ENCODE data around the gene MKRN3.

MKRN3 gene

GRCh38 chr15:23548071-23548470 is 17.4 kb upstream of the MKRN3 start:
- Histone ChIP-seq H3K4me3 (ENCODE audit: low read length in 2 of 2) (no peak overlapping the region), H3K9ac (ENCODE audit: low read depth in 1 of 2, low read length in 2 of 2) (no peak overlapping the region), H3K36me3 (ENCODE audit: control insufficient read depth in 2 of 2, insufficient read depth in 2 of 2, low read length in 2 of 2) (no peaks in the 10 kb centered on the region), H3K27me3 (ENCODE audit: control insufficient read depth in 2 of 2, insufficient read depth in 2 of 2, low read length in 2 of 2) (no peaks in the 10 kb centered on the region), H3K9me3 (ENCODE audit: control insufficient read depth in 2 of 2, low read length in 2 of 2) (no peaks in the 10 kb centered on the region), H3K4me1 (ENCODE audit: control insufficient read depth in 2 of 2, insufficient read depth in 2 of 2, low read length in 2 of 2) (no peaks in the 10 kb centered on the region), H3K27ac (ENCODE audit: low read depth in 2 of 2, low read length in 2 of 2) (no peak overlapping the region)

DNA sequence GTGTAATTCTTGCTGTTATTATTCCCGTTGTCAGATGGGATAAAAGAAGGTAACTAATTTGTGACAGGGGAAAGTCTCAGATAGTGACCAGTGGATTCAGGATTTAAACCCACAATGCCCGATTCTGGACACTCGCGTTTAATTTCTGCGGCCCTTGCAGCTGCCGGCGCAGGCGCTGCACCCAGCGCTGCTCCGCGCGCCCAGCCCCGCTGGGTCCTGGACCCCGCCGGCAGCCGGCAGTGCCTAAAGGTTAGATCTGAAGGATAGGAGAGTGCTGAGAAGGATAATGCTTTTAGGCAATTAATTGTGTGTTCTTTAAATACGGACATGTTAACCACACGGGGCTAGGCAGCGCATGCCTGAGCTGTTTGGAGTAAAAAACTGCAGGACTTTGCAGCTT is 3.6 kb upstream of the MKRN3 start:
- Histone ChIP-seq H3K27me3 (ENCODE audit: control insufficient read depth in 2 of 2, insufficient read depth in 2 of 2, low read length in 2 of 2) (no peaks in the 10 kb centered on the region), H3K27ac (ENCODE audit: low read depth in 2 of 2, low read length in 2 of 2) (no peak overlapping the region), H3K4me3 (ENCODE audit: low read length in 2 of 2) (no peak overlapping the region), H3K9ac (ENCODE audit: low read depth in 1 of 2, low read length in 2 of 2) (no peak overlapping the region), H3K4me1 (ENCODE audit: control insufficient read depth in 2 of 2, insufficient read depth in 2 of 2, low read length in 2 of 2) (no peaks in the 10 kb centered on the region), H3K9me3 (ENCODE audit: control insufficient read depth in 2 of 2, low read length in 2 of 2) (no peaks in the 10 kb centered on the region), H3K36me3 (ENCODE audit: control insufficient read depth in 2 of 2, insufficient read depth in 2 of 2, low read length in 2 of 2) (no peaks in the 10 kb centered on the region)

DNA sequence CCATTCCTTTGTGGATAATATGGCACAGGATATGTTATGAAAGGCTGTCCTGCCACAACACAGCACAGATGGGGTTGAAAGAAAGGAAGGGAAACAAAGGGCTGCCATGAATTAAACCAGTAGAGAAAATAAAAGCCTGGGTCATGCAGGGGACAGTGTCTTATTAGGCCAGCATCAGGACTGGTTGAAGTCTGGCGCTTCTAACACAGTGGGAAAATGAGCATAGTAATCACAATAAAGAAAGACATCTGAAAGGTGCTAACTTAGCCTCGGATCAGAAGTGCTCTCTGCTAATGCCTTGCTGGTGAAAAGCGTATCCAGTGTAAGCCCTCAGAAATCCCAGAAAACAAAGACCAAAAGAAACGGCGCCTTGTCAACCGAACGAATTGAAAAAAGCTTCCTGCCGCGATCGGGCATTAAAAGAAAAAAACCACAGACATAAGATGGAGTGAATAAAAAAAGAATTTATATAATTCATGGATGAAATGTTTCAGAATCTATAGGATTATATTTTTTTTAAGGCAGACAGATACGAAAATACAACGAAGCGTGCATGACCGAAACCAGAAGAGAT is 566 bp upstream of the MKRN3 start:
- Histone ChIP-seq H3K9ac (ENCODE audit: low read depth in 1 of 2, low read length in 2 of 2) (peak overlapping the region in 1 of 2 donors; percentile 17), H3K27ac (ENCODE audit: low read depth in 2 of 2, low read length in 2 of 2) (no peak overlapping the region), H3K4me3 (ENCODE audit: low read length in 2 of 2) (peak overlapping the region in 1 of 2 donors; percentile 63)

DNA sequence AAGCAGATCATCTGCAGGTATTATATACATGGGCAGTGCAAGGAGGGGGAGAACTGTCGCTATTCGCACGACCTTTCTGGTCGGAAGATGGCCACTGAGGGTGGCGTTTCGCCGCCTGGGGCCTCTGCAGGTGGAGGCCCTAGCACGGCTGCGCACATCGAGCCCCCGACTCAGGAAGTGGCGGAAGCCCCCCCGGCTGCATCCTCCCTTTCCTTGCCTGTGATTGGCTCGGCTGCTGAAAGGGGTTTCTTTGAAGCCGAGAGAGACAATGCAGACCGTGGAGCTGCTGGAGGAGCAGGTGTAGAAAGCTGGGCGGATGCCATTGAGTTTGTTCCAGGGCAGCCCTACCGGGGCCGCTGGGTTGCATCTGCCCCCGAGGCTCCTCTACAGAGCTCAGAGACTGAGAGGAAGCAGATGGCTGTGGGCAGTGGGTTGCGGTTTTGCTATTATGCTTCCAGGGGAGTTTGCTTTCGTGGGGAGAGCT is 639 bp downstream of the MKRN3 start:
- peak overlapping the region; percentile 10 to 56 for H3K4me3 ChIP-seq (ENCODE audit: low read length in 2 of 2)
- peak overlapping the region in 1 of 2 donors; percentile 38 for H3K27ac ChIP-seq (ENCODE audit: low read depth in 2 of 2, low read length in 2 of 2)
- no peaks in the 10 kb centered on the region for H3K27me3 ChIP-seq (ENCODE audit: control insufficient read depth in 2 of 2, insufficient read depth in 2 of 2, low read length in 2 of 2)
- no peaks in the 10 kb centered on the region for H3K9me3 ChIP-seq (ENCODE audit: control insufficient read depth in 2 of 2, low read length in 2 of 2)
- no peaks in the 10 kb centered on the region for H3K36me3 ChIP-seq (ENCODE audit: control insufficient read depth in 2 of 2, insufficient read depth in 2 of 2, low read length in 2 of 2)
- H3K9ac ChIP-seq (ENCODE audit: low read depth in 1 of 2, low read length in 2 of 2) = no peak overlapping the region
- H3K4me1 ChIP-seq (ENCODE audit: control insufficient read depth in 2 of 2, insufficient read depth in 2 of 2, low read length in 2 of 2) = no peaks in the 10 kb centered on the region

More for the DNA sequence above, 566 bp upstream of the MKRN3 start:
- Histone ChIP-seq H3K4me1 (ENCODE audit: control insufficient read depth in 2 of 2, insufficient read depth in 2 of 2, low read length in 2 of 2) (no peaks in the 10 kb centered on the region), H3K36me3 (ENCODE audit: control insufficient read depth in 2 of 2, insufficient read depth in 2 of 2, low read length in 2 of 2) (no peaks in the 10 kb centered on the region), H3K27me3 (ENCODE audit: control insufficient read depth in 2 of 2, insufficient read depth in 2 of 2, low read length in 2 of 2) (no peaks in the 10 kb centered on the region), H3K9me3 (ENCODE audit: control insufficient read depth in 2 of 2, low read length in 2 of 2) (no peaks in the 10 kb centered on the region)

- Histone ChIP-seq H3K4me3 (ENCODE audit: low read length in 2 of 2) (peak overlapping the region in 1 of 2 donors; percentile 56), H3K4me1 (ENCODE audit: control insufficient read depth in 2 of 2, insufficient read depth in 2 of 2, low read length in 2 of 2) (no peaks in the 10 kb centered on the region), H3K27me3 (ENCODE audit: control insufficient read depth in 2 of 2, insufficient read depth in 2 of 2, low read length in 2 of 2) (no peaks in the 10 kb centered on the region), H3K9me3 (ENCODE audit: control insufficient read depth in 2 of 2, low read length in 2 of 2) (no peaks in the 10 kb centered on the region), H3K9ac (ENCODE audit: low read depth in 1 of 2, low read length in 2 of 2) (no peak overlapping the region), H3K27ac (ENCODE audit: low read depth in 2 of 2, low read length in 2 of 2) (no peak overlapping the region), H3K36me3 (ENCODE audit: control insufficient read depth in 2 of 2, insufficient read depth in 2 of 2, low read length in 2 of 2) (no peaks in the 10 kb centered on the region)
Observed at GRCh38 chr15:23566651-23567050, 1.2 kb downstream of the MKRN3 start.

DNA sequence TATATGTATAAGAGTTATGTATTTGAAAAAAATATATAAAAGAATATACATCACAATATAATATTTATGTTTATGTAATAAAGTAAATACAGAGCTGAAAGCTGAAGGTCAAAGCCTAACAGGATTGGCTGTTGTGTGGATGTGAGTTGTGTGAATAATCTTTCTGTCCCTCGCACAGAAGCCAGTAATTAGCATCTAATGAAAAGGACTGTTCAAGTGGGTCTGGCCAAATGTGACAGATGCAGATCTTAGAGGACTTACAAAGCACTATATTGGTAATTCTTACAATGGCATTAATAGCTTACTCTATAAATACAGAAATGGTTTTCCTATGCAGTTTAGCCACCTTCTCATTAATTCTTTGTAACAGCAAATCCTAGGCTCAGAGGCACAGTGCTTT is 2.4 kb downstream of the MKRN3 start:
- Histone ChIP-seq H3K9me3 (ENCODE audit: control insufficient read depth in 2 of 2, low read length in 2 of 2) (no peaks in the 10 kb centered on the region), H3K4me1 (ENCODE audit: control insufficient read depth in 2 of 2, insufficient read depth in 2 of 2, low read length in 2 of 2) (no peaks in the 10 kb centered on the region), H3K4me3 (ENCODE audit: low read length in 2 of 2) (no peak overlapping the region), H3K27me3 (ENCODE audit: control insufficient read depth in 2 of 2, insufficient read depth in 2 of 2, low read length in 2 of 2) (no peaks in the 10 kb centered on the region), H3K36me3 (ENCODE audit: control insufficient read depth in 2 of 2, insufficient read depth in 2 of 2, low read length in 2 of 2) (no peaks in the 10 kb centered on the region), H3K9ac (ENCODE audit: low read depth in 1 of 2, low read length in 2 of 2) (no peak overlapping the region), H3K27ac (ENCODE audit: low read depth in 2 of 2, low read length in 2 of 2) (no peak overlapping the region)

GRCh38 chr15:23569151-23569925 is 3.9 kb downstream of the MKRN3 start:
- Histone ChIP-seq H3K9me3 (ENCODE audit: control insufficient read depth in 2 of 2, low read length in 2 of 2) (no peaks in the 10 kb centered on the region), H3K9ac (ENCODE audit: low read depth in 1 of 2, low read length in 2 of 2) (no peak overlapping the region), H3K36me3 (ENCODE audit: control insufficient read depth in 2 of 2, insufficient read depth in 2 of 2, low read length in 2 of 2) (no peaks in the 10 kb centered on the region), H3K27ac (ENCODE audit: low read depth in 2 of 2, low read length in 2 of 2) (no peak overlapping the region), H3K27me3 (ENCODE audit: control insufficient read depth in 2 of 2, insufficient read depth in 2 of 2, low read length in 2 of 2) (no peaks in the 10 kb centered on the region), H3K4me3 (ENCODE audit: low read length in 2 of 2) (no peak overlapping the region), H3K4me1 (ENCODE audit: control insufficient read depth in 2 of 2, insufficient read depth in 2 of 2, low read length in 2 of 2) (no peaks in the 10 kb centered on the region)

DNA sequence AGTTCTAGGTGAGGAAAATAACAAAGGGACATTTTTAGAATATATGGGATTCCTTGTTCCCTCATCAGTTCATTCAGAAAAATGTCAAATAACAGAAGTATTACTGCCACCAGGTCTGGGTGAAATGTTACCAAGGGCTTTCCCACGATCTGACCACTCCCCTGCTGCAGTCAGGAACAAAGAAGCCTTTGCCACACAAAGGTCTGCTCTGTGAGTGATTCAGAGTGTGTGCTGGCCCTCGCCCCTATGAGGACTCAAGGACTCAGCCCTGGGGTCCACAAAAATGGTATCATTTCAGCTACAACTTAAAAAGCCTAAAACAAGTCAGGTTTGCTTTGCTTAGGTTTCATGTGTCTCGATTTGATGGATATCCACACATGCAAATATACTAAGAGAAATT is 5.0 kb downstream of the MKRN3 start:
- H3K4me1 ChIP-seq (ENCODE audit: control insufficient read depth in 2 of 2, insufficient read depth in 2 of 2, low read length in 2 of 2) = no peaks in the 10 kb centered on the region
- no peaks in the 10 kb centered on the region for H3K36me3 ChIP-seq (ENCODE audit: control insufficient read depth in 2 of 2, insufficient read depth in 2 of 2, low read length in 2 of 2)
- H3K27ac ChIP-seq (ENCODE audit: low read depth in 2 of 2, low read length in 2 of 2) = no peak overlapping the region
- H3K27me3 ChIP-seq (ENCODE audit: control insufficient read depth in 2 of 2, insufficient read depth in 2 of 2, low read length in 2 of 2) = no peaks in the 10 kb centered on the region
- no peak overlapping the region for H3K9ac ChIP-seq (ENCODE audit: low read depth in 1 of 2, low read length in 2 of 2)
- H3K4me3 ChIP-seq (ENCODE audit: low read length in 2 of 2) = no peak overlapping the region
- no peaks in the 10 kb centered on the region for H3K9me3 ChIP-seq (ENCODE audit: control insufficient read depth in 2 of 2, low read length in 2 of 2)

DNA sequence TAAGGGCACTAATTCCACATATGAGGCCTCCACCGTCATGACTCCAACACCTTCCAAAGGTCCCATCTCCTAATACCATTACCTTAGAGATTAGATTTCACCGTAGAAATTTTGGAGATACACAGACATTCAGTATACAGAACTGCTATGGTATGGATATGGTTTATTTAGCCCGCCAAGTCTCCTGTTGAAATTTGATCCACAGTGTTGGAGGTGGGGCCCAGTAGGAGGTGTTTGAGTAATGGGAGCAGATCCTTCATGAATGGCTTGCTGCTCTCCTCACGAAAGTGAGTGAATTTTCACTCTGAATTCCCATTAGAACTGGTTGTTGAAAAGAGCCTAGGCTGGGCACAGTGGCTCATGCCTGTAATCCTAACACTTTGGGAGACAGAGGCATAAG is 7.4 kb downstream of the MKRN3 start:
- no peak overlapping the region for H3K4me3 ChIP-seq (ENCODE audit: low read length in 2 of 2)
- no peak overlapping the region for H3K27ac ChIP-seq (ENCODE audit: low read depth in 2 of 2, low read length in 2 of 2)
- no peaks in the 10 kb centered on the region for H3K36me3 ChIP-seq (ENCODE audit: control insufficient read depth in 2 of 2, insufficient read depth in 2 of 2, low read length in 2 of 2)
- no peak overlapping the region for H3K9ac ChIP-seq (ENCODE audit: low read depth in 1 of 2, low read length in 2 of 2)
- no peaks in the 10 kb centered on the region for H3K27me3 ChIP-seq (ENCODE audit: control insufficient read depth in 2 of 2, insufficient read depth in 2 of 2, low read length in 2 of 2)
- H3K9me3 ChIP-seq (ENCODE audit: control insufficient read depth in 2 of 2, low read length in 2 of 2) = no peaks in the 10 kb centered on the region
- no peaks in the 10 kb centered on the region for H3K4me1 ChIP-seq (ENCODE audit: control insufficient read depth in 2 of 2, insufficient read depth in 2 of 2, low read length in 2 of 2)

DNA sequence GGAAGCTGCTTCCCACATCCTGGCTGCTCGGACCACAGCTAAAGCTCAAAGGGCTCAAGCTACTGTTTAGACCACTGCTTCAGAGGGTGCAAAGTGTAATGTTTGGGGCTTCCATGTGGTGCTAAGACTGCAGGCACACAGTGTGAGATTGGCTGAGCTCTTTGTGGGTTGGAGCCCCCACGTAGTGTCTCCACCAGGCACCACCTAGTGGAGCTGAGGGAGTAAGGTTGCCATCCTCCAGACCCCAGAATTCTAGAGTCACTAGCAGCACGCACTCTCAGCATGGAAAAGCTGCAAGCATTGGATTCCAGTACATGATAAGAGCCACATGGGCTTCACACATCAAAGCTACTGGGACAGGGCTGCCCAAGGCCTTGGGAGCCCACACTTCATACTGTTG is 9.3 kb downstream of the MKRN3 start:
- Histone ChIP-seq H3K9ac (ENCODE audit: low read depth in 1 of 2, low read length in 2 of 2) (no peak overlapping the region), H3K4me1 (ENCODE audit: control insufficient read depth in 2 of 2, insufficient read depth in 2 of 2, low read length in 2 of 2) (no peaks in the 10 kb centered on the region), H3K27me3 (ENCODE audit: control insufficient read depth in 2 of 2, insufficient read depth in 2 of 2, low read length in 2 of 2) (no peaks in the 10 kb centered on the region), H3K4me3 (ENCODE audit: low read length in 2 of 2) (no peak overlapping the region), H3K36me3 (ENCODE audit: control insufficient read depth in 2 of 2, insufficient read depth in 2 of 2, low read length in 2 of 2) (no peaks in the 10 kb centered on the region), H3K27ac (ENCODE audit: low read depth in 2 of 2, low read length in 2 of 2) (no peak overlapping the region), H3K9me3 (ENCODE audit: control insufficient read depth in 2 of 2, low read length in 2 of 2) (no peaks in the 10 kb centered on the region)

Data from mucosa of rectum (tissue), 2 donors.